ENCODE results near the gene CRX. TPM values are rescaled to one million over a fixed set of nuclear protein-coding genes. Genes with fewer than 3 reads are reported as not detected.

Gene CRX
- total and polyA plus RNA-seq, 2 donors (not counting 1 experiment from before 2014, with no cell fraction given): not detected

DNA sequence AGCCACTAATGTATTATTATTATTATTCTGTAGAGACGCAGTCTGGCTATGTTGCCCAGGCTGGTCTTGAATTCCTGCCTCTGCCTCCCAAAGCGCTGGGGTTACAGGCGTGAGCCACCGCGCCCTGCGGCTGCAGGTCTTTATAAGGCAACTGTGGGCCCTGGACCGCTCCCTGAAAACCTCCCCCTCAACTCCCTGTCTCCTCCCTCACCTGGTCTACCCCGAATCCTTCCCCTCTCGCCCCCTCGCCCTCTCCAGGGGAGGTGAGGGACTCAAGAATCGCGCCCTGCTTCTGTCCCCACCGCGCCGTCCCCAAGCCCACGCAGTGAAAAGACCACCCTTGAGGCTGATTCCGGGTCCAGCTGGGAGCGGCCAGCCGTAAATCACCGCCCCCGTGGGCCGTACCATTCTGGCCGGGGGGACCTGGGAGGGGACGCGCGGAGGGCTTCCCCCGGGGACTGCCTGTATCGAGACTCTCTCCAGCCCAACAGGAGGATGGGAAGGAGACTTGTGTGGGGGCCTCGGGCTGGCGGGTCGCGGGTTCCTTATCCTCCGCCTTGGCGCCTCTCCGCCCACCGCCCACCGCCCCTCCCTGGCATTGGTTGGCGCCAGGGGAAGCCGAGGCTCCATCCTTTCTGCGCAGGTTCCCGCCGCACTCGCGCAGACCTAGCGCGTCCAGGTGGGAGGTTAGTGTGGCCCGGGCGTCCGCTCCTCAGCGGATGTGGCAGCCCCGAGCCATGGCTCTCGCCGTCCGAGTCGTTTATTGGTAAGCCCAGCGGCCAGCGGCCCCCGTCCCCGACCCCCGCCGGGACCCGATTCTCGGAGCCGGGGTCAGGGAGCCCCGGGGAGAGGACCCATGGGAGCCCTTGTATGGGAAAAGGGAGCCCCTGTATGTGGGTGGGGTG is 43.4 kb upstream of the CRX start, which contains the start of gene SELENOW:
SELENOW (plus strand) TSS at position 655 of the 905 bp plus-strand sequence; CDS start at position 738, 83 bp downstream.
- H3K27ac ChIP-seq (ENCODE audit: insufficient read depth, low read length): peak within 1 kb of the TSS; percentile 93
- peak; percentile 64 to 71 for DNase-seq (ENCODE audit: low read depth in 2 of 2)

DNA sequence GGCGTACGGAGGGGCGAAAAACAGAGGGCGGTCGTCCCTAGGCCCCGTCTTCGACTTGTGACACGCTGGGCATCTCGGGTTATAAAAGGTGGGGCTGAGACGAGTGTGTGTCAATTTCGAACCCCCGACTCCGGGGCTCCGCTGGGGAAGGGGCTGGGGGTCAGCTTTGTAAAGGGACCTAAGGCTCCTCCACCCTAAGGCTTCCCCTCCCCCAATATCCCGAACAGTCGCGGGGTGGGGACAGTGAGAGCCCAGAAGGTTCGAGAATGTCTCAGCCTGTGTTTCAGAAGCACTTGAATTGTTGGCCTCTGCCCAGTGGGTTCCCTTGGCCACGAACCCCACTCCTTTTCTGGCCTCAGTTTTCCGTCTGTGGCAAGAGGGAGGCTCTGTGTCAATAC is 42.8 kb upstream of the CRX start:
- peak overlapping the region; percentile 97 for H3K9ac ChIP-seq (ENCODE audit: insufficient read depth, low read length)
- peak overlapping the region; percentile 84 for H3K4me2 ChIP-seq (ENCODE audit: extremely low read depth, insufficient read depth, low read length)
- TF ChIP-seq, protein P1, sequence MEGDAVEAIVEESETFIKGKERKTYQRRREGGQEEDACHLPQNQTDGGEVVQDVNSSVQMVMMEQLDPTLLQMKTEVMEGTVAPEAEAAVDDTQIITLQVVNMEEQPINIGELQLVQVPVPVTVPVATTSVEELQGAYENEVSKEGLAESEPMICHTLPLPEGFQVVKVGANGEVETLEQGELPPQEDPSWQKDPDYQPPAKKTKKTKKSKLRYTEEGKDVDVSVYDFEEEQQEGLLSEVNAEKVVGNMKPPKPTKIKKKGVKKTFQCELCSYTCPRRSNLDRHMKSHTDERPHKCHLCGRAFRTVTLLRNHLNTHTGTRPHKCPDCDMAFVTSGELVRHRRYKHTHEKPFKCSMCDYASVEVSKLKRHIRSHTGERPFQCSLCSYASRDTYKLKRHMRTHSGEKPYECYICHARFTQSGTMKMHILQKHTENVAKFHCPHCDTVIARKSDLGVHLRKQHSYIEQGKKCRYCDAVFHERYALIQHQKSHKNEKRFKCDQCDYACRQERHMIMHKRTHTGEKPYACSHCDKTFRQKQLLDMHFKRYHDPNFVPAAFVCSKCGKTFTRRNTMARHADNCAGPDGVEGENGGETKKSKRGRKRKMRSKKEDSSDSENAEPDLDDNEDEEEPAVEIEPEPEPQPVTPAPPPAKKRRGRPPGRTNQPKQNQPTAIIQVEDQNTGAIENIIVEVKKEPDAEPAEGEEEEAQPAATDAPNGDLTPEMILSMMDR (conservative IDR thresholded peaks at IDR 0.05 in 1 of 2, IDR thresholded peaks at IDR 0.05 in 1 of 2; ENCODE audit: low read depth in 1 of 2, low read length in 2 of 2): no peak
- no peak for TF ChIP-seq EZH2 (IDR thresholded peaks at IDR 0.05; ENCODE audit: low read length, missing control alignments)
- peaks cover 10% of the 10 kb centered on the region for H3K36me3 ChIP-seq (ENCODE audit: control insufficient read depth, insufficient read depth, low read length)
- no peaks in the 10 kb centered on the region for H3K27me3 ChIP-seq (ENCODE audit: control insufficient read depth, insufficient read depth, low read length)
- H2AFZ ChIP-seq (ENCODE audit: low read length): peak overlapping the region; percentile 12
- H4K20me1 ChIP-seq (ENCODE audit: control insufficient read depth, extremely low read depth, insufficient read depth, low read length): no peaks in the 10 kb centered on the region
- H3K4me3 ChIP-seq (replicated peaks in 1 of 4; ENCODE audit: control extremely low read depth in 1 of 4, insufficient read depth in 1 of 4, low read depth in 3 of 4, low read length in 4 of 4): peak overlapping the region; percentile 85 to 96 (median 88)
- H3K79me2 ChIP-seq (ENCODE audit: control insufficient read depth, insufficient read depth, low read length): peaks cover 31% of the 10 kb centered on the region
- peaks cover 3% of the 10 kb centered on the region for H3K4me1 ChIP-seq (ENCODE audit: control insufficient read depth, extremely low read depth, insufficient read depth, low read length)
- H3K9me3 ChIP-seq (ENCODE audit: control insufficient read depth, insufficient read depth, low read depth, low read length): no peaks in the 10 kb centered on the region
- H3K27ac ChIP-seq (ENCODE audit: insufficient read depth, low read length): peak overlapping the region; percentile 93
- DNase-seq (ENCODE audit: low read depth in 2 of 2): peak in 1 of 2 donors; percentile 12

More for the DNA sequence above, 43.4 kb upstream of the CRX start, which contains the start of gene SELENOW:
- H3K9me3 ChIP-seq (ENCODE audit: control insufficient read depth, insufficient read depth, low read depth, low read length): no peaks in the 10 kb centered on the region
- no peaks in the 10 kb centered on the region for H4K20me1 ChIP-seq (ENCODE audit: control insufficient read depth, extremely low read depth, insufficient read depth, low read length)
- H2AFZ ChIP-seq (ENCODE audit: low read length): peak within 1 kb of the TSS; percentile 34
- H3K27me3 ChIP-seq (ENCODE audit: control insufficient read depth, insufficient read depth, low read length): no peaks in the 10 kb centered on the region
- H3K9ac ChIP-seq (ENCODE audit: insufficient read depth, low read length): peak within 1 kb of the TSS; percentile 97
- peaks cover 3% of the 10 kb centered on the region for H3K4me1 ChIP-seq (ENCODE audit: control insufficient read depth, extremely low read depth, insufficient read depth, low read length)
- H3K4me3 ChIP-seq (replicated peaks in 1 of 4; ENCODE audit: control extremely low read depth in 1 of 4, insufficient read depth in 1 of 4, low read depth in 3 of 4, low read length in 4 of 4): peak within 1 kb of the TSS; percentile 85 to 96 (median 88)
- peaks cover 10% of the 10 kb centered on the region for H3K36me3 ChIP-seq (ENCODE audit: control insufficient read depth, insufficient read depth, low read length)
- no peak for TF ChIP-seq EZH2 (IDR thresholded peaks at IDR 0.05; ENCODE audit: low read length, missing control alignments)
- TF ChIP-seq, protein P1 (conservative IDR thresholded peaks at IDR 0.05 in 1 of 2, IDR thresholded peaks at IDR 0.05 in 1 of 2; ENCODE audit: low read depth in 1 of 2, low read length in 2 of 2): no peak
- H3K4me2 ChIP-seq (ENCODE audit: extremely low read depth, insufficient read depth, low read length): peak within 1 kb of the TSS; percentile 84
- H3K79me2 ChIP-seq (ENCODE audit: control insufficient read depth, insufficient read depth, low read length): peaks cover 31% of the 10 kb centered on the region

DNA sequence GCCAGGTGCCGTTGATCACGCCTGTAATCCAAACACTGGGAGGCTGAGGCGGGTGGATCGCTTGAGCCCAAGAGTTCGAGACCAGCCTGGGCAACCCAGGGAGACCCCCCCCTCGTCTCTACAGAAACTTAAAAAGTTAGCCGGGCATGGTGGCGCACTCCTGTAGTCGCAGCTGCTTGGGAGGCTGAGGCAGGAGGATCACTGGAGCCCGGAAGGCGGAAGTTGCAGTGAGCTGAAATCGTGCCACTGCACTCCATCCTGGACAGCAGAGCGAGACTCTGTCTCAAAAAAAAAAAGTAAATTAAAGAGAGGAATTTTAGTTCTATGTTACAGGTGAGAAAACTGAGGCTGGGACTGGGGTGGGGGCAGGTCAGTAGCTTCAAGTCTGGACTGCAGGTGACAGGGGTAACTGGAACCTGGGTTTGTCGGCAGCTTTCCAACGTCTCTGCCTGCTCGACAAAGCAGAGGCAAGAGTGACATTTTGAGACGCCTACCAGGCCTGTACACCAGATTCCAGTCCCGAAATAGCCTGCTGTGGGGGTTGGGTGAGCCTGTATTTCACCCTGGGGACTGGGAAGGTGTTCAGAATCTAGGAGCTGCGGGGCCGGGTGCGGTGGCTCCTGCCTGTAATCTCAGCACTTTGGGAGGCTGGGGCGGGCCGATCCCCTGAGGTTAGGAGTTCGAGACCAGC is 42.1 kb upstream of the CRX start:
- H2AFZ ChIP-seq (ENCODE audit: low read length): no peak overlapping the region
- DNase-seq (ENCODE audit: low read depth in 2 of 2): no peak

More for the DNA sequence above, 42.1 kb upstream of the CRX start:
- Histone ChIP-seq H3K9me3 (ENCODE audit: control insufficient read depth, insufficient read depth, low read depth, low read length) (no peaks in the 10 kb centered on the region), H3K4me1 (ENCODE audit: control insufficient read depth, extremely low read depth, insufficient read depth, low read length) (peaks cover 3% of the 10 kb centered on the region), H3K4me2 (ENCODE audit: extremely low read depth, insufficient read depth, low read length) (peak overlapping the region; percentile 84), H3K79me2 (ENCODE audit: control insufficient read depth, insufficient read depth, low read length) (peaks cover 31% of the 10 kb centered on the region), H4K20me1 (ENCODE audit: control insufficient read depth, extremely low read depth, insufficient read depth, low read length) (no peaks in the 10 kb centered on the region), H3K4me3 (replicated peaks in 1 of 4; ENCODE audit: control extremely low read depth in 1 of 4, insufficient read depth in 1 of 4, low read depth in 3 of 4, low read length in 4 of 4) (peak overlapping the region; percentile 85 to 96 (median 88)), H3K27me3 (ENCODE audit: control insufficient read depth, insufficient read depth, low read length) (no peaks in the 10 kb centered on the region), H3K27ac (ENCODE audit: insufficient read depth, low read length) (no peak overlapping the region), H3K36me3 (ENCODE audit: control insufficient read depth, insufficient read depth, low read length) (peaks cover 12% of the 10 kb centered on the region), H3K9ac (ENCODE audit: insufficient read depth, low read length) (no peak overlapping the region)
- TF ChIP-seq, protein P1 (conservative IDR thresholded peaks at IDR 0.05 in 1 of 2, IDR thresholded peaks at IDR 0.05 in 1 of 2; ENCODE audit: low read depth in 1 of 2, low read length in 2 of 2): no peak
- TF ChIP-seq EZH2 (IDR thresholded peaks at IDR 0.05; ENCODE audit: low read length, missing control alignments): no peak
